ENCODE data around the gene BOC.

BOC gene

GRCh38 chr3:113212844-113213375 lies 1.6 kb downstream of the BOC start:
- no peak overlapping the region for H3K27ac ChIP-seq
- TF ChIP-seq, protein P1, sequence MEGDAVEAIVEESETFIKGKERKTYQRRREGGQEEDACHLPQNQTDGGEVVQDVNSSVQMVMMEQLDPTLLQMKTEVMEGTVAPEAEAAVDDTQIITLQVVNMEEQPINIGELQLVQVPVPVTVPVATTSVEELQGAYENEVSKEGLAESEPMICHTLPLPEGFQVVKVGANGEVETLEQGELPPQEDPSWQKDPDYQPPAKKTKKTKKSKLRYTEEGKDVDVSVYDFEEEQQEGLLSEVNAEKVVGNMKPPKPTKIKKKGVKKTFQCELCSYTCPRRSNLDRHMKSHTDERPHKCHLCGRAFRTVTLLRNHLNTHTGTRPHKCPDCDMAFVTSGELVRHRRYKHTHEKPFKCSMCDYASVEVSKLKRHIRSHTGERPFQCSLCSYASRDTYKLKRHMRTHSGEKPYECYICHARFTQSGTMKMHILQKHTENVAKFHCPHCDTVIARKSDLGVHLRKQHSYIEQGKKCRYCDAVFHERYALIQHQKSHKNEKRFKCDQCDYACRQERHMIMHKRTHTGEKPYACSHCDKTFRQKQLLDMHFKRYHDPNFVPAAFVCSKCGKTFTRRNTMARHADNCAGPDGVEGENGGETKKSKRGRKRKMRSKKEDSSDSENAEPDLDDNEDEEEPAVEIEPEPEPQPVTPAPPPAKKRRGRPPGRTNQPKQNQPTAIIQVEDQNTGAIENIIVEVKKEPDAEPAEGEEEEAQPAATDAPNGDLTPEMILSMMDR (conservative IDR thresholded peaks at IDR 0.05) = no peak
- TF ChIP-seq ZFX (IDR thresholded peaks at IDR 0.05) = no peak

DNA sequence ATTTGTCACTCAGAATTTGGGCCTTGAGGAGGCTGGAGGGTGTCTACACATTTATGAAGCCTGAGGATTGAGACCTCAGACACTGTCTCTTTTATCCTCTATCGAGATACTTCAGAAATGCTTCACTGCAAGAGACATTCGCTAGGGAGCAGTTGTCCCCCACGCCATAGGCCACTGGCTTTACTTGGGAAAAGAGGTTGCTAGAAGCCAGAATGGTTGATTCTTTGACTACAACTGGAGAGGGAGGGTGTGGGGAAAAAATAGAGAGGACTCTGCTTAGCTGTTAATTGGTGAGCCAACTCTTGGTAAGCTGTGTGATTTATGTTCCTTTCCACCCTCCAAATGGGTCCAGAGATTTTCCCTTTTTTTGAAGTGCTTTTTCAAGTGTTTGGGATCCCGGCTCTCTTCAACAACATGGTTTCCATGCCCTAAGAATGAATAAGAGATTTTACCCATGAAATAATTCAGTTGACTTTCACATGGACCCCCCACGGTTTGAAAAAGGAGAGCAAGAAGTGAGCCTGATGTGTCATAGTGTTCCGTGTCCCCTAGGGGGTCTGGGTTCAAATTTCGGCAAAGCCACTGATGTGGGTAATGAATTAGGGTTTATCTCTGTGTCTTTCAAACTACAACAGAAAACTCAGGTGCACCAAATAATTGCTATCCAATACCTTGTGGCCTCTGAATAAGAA lies 2.7 kb downstream of the BOC start:
- TF ChIP-seq, protein P1 (conservative IDR thresholded peaks at IDR 0.05) = no peak
- no peak for TF ChIP-seq ZFX (IDR thresholded peaks at IDR 0.05)

GRCh38 chr3:113214917-113215595 lies 3.7 kb downstream of the BOC start:
- TF ChIP-seq ZFX (IDR thresholded peaks at IDR 0.05) = no peak
- TF ChIP-seq, protein P1 (conservative IDR thresholded peaks at IDR 0.05) = no peak
- H3K27ac ChIP-seq = no peak overlapping the region

More for the DNA sequence above, 2.7 kb downstream of the BOC start:
- no peak overlapping the region for H3K27ac ChIP-seq

DNA sequence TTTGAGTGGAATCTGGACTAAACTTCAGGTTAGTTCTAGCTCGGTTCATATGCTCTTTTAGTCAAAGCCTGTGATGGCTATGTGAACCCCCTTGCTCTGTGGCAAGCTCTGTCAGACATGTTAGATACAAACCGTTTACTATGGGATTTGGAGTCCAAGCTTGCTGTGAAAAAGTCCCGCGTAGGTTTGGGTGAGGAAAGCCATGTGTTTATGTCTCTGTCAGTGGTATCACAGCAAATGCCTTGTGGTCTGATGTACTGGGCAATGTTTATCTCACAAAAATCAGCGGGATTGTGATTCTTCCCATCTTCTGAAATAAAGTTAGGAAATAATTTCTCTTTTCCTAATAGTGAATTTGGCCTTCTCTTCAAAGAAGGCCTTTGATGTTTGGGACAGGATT lies 5.0 kb downstream of the BOC start:
- TF ChIP-seq, protein P1 (conservative IDR thresholded peaks at IDR 0.05) = no peak
- no peak for TF ChIP-seq ZFX (IDR thresholded peaks at IDR 0.05)

DNA sequence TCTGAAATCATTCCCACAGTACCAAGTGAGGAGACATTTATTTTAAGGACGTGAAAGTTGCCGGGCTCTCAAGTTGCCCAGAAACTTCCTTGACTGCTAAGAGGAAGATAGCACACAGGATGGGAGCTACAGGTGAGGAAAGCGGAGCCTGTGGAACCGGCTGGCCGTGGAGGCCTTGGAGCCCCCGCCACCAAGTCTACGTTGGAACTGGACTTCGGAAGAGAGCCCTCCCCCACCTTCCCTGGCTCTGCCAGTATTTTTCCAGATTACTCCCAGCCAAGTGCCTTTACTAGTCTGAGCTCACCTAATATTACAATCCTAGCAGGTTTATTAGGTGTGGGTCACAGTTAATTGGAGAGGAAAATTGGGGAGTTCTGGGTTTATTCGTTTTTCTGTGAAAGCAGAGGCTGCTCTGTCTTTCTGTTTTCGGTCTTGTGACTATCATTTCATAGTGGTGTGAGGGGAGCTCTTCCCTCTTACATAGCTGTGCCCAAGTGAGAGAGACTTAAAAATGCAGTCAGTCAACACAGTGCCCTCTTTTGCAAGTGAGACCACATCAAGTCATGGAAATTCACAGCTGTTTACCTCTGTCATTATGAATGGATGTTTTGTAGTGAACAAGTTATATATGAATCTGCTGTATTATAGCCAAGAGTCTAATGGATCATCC lies 6.8 kb downstream of the BOC start:
- TF ChIP-seq, protein P1 (conservative IDR thresholded peaks at IDR 0.05) = no peak
- TF ChIP-seq ZFX (IDR thresholded peaks at IDR 0.05) = no peak
- no peak overlapping the region for H3K27ac ChIP-seq

More for the DNA sequence above, 5.0 kb downstream of the BOC start:
- no peak overlapping the region for H3K27ac ChIP-seq

- no peak overlapping the region for H3K27ac ChIP-seq
- TF ChIP-seq ZFX (IDR thresholded peaks at IDR 0.05) = no peak
- TF ChIP-seq, protein P1 (conservative IDR thresholded peaks at IDR 0.05) = no peak
These were observed 7.3 kb downstream of the BOC start for GRCh38 chr3:113218681-113219045.
